ENCODE data around the gene PRR5L.
A peak's percentile ranks its signal among the peaks of the same experiment; 100 is the strongest.
"Not testable (repeated sequence)": the region's sequence is repeated elsewhere in the genome, so short reads cannot be mapped to it uniquely, and the experiment has no call there.

PRR5L gene

GRCh38 chr11:36478700-36479329, 182.7 kb downstream of the PRR5L start:
- no peaks in the 10 kb centered on the region for H3K9me3 ChIP-seq (replicated peaks; ENCODE audit: insufficient read depth, low read length)
- no peaks in the 10 kb centered on the region for H3F3A ChIP-seq (ENCODE audit: insufficient read depth, low read length)
- no peaks in the 10 kb centered on the region for H3K4me1 ChIP-seq (ENCODE audit: low read length)

DNA sequence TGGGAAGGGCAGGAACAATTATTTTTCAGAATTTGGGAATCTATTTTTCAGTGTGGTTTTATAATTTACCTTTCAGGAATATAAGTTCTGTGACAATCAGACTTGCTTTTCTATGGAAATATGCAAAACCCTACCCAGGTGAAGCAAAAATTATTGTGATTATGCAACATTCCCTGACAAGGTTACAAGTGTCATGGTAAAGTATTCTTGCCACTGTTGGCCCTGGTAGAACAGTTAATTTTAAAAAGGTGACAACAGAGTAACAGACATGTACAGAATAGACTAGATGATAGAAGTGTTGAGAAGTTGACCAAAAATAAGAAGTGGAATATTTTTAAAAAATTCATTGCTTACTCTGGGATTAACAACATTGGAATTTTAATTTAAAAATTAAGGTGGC, 184.7 kb downstream of the PRR5L start:
- Histone ChIP-seq H3K27ac (ENCODE audit: low read length) (no peak overlapping the region), H3K4me2 (ENCODE audit: low read depth, low read length) (no peak overlapping the region), H4K20me1 (ENCODE audit: insufficient read depth, low read length) (no peaks in the 10 kb centered on the region)

More at GRCh38 chr11:36478700-36479329, 182.7 kb downstream of the PRR5L start:
- no peak overlapping the region for H2AFZ ChIP-seq (ENCODE audit: low read length)
- H3K79me2 ChIP-seq (ENCODE audit: low read length) = no peaks in the 10 kb centered on the region
- no peak for TF ChIP-seq EZH2phosphoT487 (IDR thresholded peaks at IDR 0.05; ENCODE audit: low read length)
- TF ChIP-seq, protein P1, sequence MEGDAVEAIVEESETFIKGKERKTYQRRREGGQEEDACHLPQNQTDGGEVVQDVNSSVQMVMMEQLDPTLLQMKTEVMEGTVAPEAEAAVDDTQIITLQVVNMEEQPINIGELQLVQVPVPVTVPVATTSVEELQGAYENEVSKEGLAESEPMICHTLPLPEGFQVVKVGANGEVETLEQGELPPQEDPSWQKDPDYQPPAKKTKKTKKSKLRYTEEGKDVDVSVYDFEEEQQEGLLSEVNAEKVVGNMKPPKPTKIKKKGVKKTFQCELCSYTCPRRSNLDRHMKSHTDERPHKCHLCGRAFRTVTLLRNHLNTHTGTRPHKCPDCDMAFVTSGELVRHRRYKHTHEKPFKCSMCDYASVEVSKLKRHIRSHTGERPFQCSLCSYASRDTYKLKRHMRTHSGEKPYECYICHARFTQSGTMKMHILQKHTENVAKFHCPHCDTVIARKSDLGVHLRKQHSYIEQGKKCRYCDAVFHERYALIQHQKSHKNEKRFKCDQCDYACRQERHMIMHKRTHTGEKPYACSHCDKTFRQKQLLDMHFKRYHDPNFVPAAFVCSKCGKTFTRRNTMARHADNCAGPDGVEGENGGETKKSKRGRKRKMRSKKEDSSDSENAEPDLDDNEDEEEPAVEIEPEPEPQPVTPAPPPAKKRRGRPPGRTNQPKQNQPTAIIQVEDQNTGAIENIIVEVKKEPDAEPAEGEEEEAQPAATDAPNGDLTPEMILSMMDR (IDR thresholded peaks at IDR 0.05; ENCODE audit: low read length) = peak; percentile 30
- H3K4me2 ChIP-seq (ENCODE audit: low read depth, low read length) = no peak overlapping the region
- H3K9me2 ChIP-seq (replicated peaks; ENCODE audit: insufficient read depth, low read length) = no peaks in the 10 kb centered on the region
- H3K4me3 ChIP-seq (ENCODE audit: low read length) = no peak overlapping the region
- H3K27me3 ChIP-seq (replicated peaks; ENCODE audit: insufficient read depth, low read length) = no peaks in the 10 kb centered on the region
- H3K9ac ChIP-seq (ENCODE audit: low read length) = no peak overlapping the region
- H3K27ac ChIP-seq (ENCODE audit: low read length) = no peak overlapping the region
- H3K36me3 ChIP-seq (replicated peaks; ENCODE audit: insufficient read depth, low read length) = no peaks in the 10 kb centered on the region
- H4K20me1 ChIP-seq (ENCODE audit: insufficient read depth, low read length) = no peaks in the 10 kb centered on the region
- DNase-seq = peak; percentile 30

DNA sequence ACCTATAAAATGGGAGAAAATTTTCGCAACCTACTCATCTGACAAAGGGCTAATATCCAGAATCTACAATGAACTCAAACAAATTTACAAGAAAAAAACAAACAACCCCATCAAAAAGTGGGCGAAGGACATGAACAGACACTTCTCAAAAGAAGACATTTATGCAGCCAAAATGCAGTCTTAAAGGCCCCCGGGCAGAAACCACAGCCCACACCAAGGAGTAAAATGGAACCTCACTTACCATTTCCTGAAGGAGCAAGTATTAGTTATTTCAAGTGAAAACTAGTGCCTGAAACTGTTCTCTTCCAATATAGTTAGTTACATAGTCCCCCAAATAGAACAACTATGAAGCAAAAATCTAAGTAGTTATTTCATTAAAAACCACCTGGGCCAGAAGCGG, 187.0 kb downstream of the PRR5L start:
- not testable (repeated sequence) for H3K9me2 ChIP-seq (replicated peaks; ENCODE audit: insufficient read depth, low read length); H3F3A ChIP-seq (ENCODE audit: insufficient read depth, low read length); H3K9ac ChIP-seq (ENCODE audit: low read length); H3K27ac ChIP-seq (ENCODE audit: low read length); H4K20me1 ChIP-seq (ENCODE audit: insufficient read depth, low read length); H3K36me3 ChIP-seq (replicated peaks; ENCODE audit: insufficient read depth, low read length); H3K4me2 ChIP-seq (ENCODE audit: low read depth, low read length); H3K4me3 ChIP-seq (ENCODE audit: low read length); H3K27me3 ChIP-seq (replicated peaks; ENCODE audit: insufficient read depth, low read length); H3K79me2 ChIP-seq (ENCODE audit: low read length); DNase-seq; H3K4me1 ChIP-seq (ENCODE audit: low read length); H3K9me3 ChIP-seq (replicated peaks; ENCODE audit: insufficient read depth, low read length); H2AFZ ChIP-seq (ENCODE audit: low read length)

More for the DNA sequence above, 184.7 kb downstream of the PRR5L start:
- Histone ChIP-seq H3K36me3 (replicated peaks; ENCODE audit: insufficient read depth, low read length) (no peaks in the 10 kb centered on the region; the same call in 1 of the 2 replicates), H3K27me3 (replicated peaks; ENCODE audit: insufficient read depth, low read length) (no peaks in the 10 kb centered on the region), H3K4me1 (ENCODE audit: low read length) (no peaks in the 10 kb centered on the region), H2AFZ (ENCODE audit: low read length) (no peak overlapping the region), H3K9me3 (replicated peaks; ENCODE audit: insufficient read depth, low read length) (no peaks in the 10 kb centered on the region), H3K79me2 (ENCODE audit: low read length) (0 out of 2 replicates have a peak, but pooled peaks cover 4% of the 10 kb centered on the region), H3F3A (ENCODE audit: insufficient read depth, low read length) (no peaks in the 10 kb centered on the region), H3K9me2 (replicated peaks; ENCODE audit: insufficient read depth, low read length) (no peaks in the 10 kb centered on the region), H3K9ac (ENCODE audit: low read length) (no peak overlapping the region), H3K4me3 (ENCODE audit: low read length) (no peak overlapping the region)
- DNase-seq = no peak
- TF ChIP-seq, protein P1 (IDR thresholded peaks at IDR 0.05; ENCODE audit: low read length) = no peak
- TF ChIP-seq EZH2 (optimal IDR thresholded peaks at IDR 0.05; ENCODE audit: low read depth, low read length) = no peak
- no peak for TF ChIP-seq EZH2phosphoT487 (IDR thresholded peaks at IDR 0.05; ENCODE audit: low read length)

DNA sequence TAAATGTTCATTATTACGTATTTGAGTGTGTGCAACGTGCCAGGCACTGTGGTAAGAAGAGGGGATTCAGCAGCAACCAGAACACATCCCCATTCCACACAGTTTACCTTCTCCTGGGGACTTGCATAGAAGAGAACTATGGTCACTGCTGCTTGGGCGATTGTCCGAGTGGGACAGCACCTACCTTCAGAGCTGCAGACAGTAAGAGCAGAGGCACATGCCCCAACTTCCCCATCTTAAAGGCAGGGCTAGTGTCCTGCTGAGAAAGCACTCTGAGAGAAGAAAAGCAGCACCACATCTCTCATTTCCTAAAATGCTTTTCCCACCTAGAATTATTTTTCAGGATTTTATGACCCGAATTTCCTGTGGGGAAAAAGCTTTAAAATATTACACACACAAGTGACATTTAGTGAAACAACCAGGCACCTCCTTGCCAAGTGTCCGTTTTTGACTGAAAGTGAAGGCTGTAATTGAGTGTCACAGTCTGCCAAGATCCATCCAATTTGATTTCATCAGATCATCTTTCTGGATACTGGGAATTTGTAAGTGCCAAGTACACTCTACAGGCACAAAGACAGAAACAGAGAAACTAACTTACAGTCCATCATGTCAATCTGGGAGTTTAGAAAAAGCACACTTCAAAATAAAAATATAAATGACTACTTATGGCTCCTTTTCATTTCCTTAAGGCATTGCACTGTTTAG, 189.4 kb downstream of the PRR5L start:
- DNase-seq = no peak
- peaks cover 7% of the 10 kb centered on the region; the same call in 1 of the 2 replicates for H3F3A ChIP-seq (ENCODE audit: insufficient read depth, low read length)
- H3K36me3 ChIP-seq (replicated peaks; ENCODE audit: insufficient read depth, low read length) = no peaks in the 10 kb centered on the region; the same call in 1 of the 2 replicates
- H3K4me3 ChIP-seq (ENCODE audit: low read length) = no peak overlapping the region
- no peak overlapping the region for H3K4me2 ChIP-seq (ENCODE audit: low read depth, low read length)
- no peaks in the 10 kb centered on the region for H4K20me1 ChIP-seq (ENCODE audit: insufficient read depth, low read length)
- H3K27me3 ChIP-seq (replicated peaks; ENCODE audit: insufficient read depth, low read length) = no peaks in the 10 kb centered on the region
- H3K9me2 ChIP-seq (replicated peaks; ENCODE audit: insufficient read depth, low read length) = no peaks in the 10 kb centered on the region
- H3K9me3 ChIP-seq (replicated peaks; ENCODE audit: insufficient read depth, low read length) = no peaks in the 10 kb centered on the region
- H2AFZ ChIP-seq (ENCODE audit: low read length) = no peak overlapping the region
- H3K4me1 ChIP-seq (ENCODE audit: low read length) = peaks cover 18% of the 10 kb centered on the region
- H3K9ac ChIP-seq (ENCODE audit: low read length) = no peak overlapping the region
- no peak for TF ChIP-seq EZH2 (optimal IDR thresholded peaks at IDR 0.05; ENCODE audit: low read depth, low read length)
- TF ChIP-seq, protein P1 (IDR thresholded peaks at IDR 0.05; ENCODE audit: low read length) = no peak
- no peak for TF ChIP-seq EZH2phosphoT487 (IDR thresholded peaks at IDR 0.05; ENCODE audit: low read length)
- H3K27ac ChIP-seq (ENCODE audit: low read length) = no peak overlapping the region
- H3K79me2 ChIP-seq (ENCODE audit: low read length) = peaks cover 10% of the 10 kb centered on the region; the same call in 1 of the 2 replicates

All from MM.1S (cell line).